ENCODE data around the gene EIF4G2. TPM values are rescaled to one million over a fixed set of nuclear protein-coding genes. Genes with fewer than 3 reads are reported as not detected.

EIF4G2 gene
- polyA plus RNA-seq, 1 donor from 2014 or later: 1,004 TPM

GRCh38 chr11:10803676-10804075, 5.0 kb downstream of the EIF4G2 start:
- no peak overlapping the region for H2AFZ ChIP-seq (ENCODE audit: low read depth, low read length)
- peaks cover 69% of the 10 kb centered on the region for H3K79me2 ChIP-seq (replicated peaks; ENCODE audit: insufficient read depth, low read length)
- peak overlapping the region; percentile 97 for H3K4me3 ChIP-seq (ENCODE audit: low read length)
- H3K27me3 ChIP-seq (ENCODE audit: insufficient read depth, low read depth, low read length): no peaks in the 10 kb centered on the region
- no peaks in the 10 kb centered on the region for H3K9me2 ChIP-seq (ENCODE audit: insufficient read depth, low read length)
- peaks cover 63% of the 10 kb centered on the region for H3K36me3 ChIP-seq (ENCODE audit: insufficient read depth, low read length)
- no peak overlapping the region for H3K9ac ChIP-seq (ENCODE audit: low read length)
- peaks cover 4% of the 10 kb centered on the region for H4K20me1 ChIP-seq (ENCODE audit: insufficient read depth)
- peaks cover 20% of the 10 kb centered on the region for H3F3A ChIP-seq (ENCODE audit: insufficient read depth, low read length, poor library complexity, severe bottlenecking)
- H3K9me3 ChIP-seq (ENCODE audit: low read length): no peaks in the 10 kb centered on the region
- no peak overlapping the region for H3K4me2 ChIP-seq (ENCODE audit: low read length)
- H3K27ac ChIP-seq (ENCODE audit: low read length): no peak overlapping the region
- no peak for TF ChIP-seq TAF1 (IDR thresholded peaks at IDR 0.05; ENCODE audit: low read depth)
- TF ChIP-seq POLR2AphosphoS5 (IDR thresholded peaks at IDR 0.05): no peak
- TF ChIP-seq MXI1 (conservative IDR thresholded peaks at IDR 0.05; ENCODE audit: poor library complexity, severe bottlenecking): no peak
- no peak for TF ChIP-seq EZH2 (IDR thresholded peaks at IDR 0.05; ENCODE audit: borderline replicate concordance, insufficient read depth, low read length, poor library complexity, severe bottlenecking)
- TF ChIP-seq CTCF (IDR thresholded peaks at IDR 0.05; ENCODE audit: poor library complexity, severe bottlenecking): no peak
- no peak for TF ChIP-seq RAD21 (conservative IDR thresholded peaks at IDR 0.05)
- no peak for TF ChIP-seq SMC3 (conservative IDR thresholded peaks at IDR 0.05; ENCODE audit: poor library complexity)
- TF ChIP-seq EP300 (conservative IDR thresholded peaks at IDR 0.05; ENCODE audit: poor library complexity, severe bottlenecking): no peak
- TF ChIP-seq, protein P1, sequence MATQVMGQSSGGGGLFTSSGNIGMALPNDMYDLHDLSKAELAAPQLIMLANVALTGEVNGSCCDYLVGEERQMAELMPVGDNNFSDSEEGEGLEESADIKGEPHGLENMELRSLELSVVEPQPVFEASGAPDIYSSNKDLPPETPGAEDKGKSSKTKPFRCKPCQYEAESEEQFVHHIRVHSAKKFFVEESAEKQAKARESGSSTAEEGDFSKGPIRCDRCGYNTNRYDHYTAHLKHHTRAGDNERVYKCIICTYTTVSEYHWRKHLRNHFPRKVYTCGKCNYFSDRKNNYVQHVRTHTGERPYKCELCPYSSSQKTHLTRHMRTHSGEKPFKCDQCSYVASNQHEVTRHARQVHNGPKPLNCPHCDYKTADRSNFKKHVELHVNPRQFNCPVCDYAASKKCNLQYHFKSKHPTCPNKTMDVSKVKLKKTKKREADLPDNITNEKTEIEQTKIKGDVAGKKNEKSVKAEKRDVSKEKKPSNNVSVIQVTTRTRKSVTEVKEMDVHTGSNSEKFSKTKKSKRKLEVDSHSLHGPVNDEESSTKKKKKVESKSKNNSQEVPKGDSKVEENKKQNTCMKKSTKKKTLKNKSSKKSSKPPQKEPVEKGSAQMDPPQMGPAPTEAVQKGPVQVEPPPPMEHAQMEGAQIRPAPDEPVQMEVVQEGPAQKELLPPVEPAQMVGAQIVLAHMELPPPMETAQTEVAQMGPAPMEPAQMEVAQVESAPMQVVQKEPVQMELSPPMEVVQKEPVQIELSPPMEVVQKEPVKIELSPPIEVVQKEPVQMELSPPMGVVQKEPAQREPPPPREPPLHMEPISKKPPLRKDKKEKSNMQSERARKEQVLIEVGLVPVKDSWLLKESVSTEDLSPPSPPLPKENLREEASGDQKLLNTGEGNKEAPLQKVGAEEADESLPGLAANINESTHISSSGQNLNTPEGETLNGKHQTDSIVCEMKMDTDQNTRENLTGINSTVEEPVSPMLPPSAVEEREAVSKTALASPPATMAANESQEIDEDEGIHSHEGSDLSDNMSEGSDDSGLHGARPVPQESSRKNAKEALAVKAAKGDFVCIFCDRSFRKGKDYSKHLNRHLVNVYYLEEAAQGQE (IDR thresholded peaks at IDR 0.05; ENCODE audit: borderline replicate concordance): no peak

DNA sequence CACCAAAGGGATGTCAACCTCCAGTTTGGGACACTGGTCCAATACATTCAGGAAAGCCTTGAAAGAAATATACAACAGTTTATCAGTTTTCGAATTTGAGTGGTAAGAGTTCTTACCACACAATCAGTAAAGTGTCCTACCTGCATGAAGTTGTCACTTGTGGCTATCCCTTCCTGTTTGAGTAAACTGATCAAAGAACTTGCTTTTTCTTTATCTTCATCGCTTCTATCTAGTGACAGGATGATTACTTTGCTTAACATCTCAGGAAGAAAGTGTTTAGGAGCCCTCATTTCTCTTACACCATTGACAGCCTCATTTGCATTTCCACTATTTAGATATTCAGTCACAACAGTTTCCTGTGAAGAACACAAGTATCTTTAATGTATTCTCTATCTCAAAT, 8.4 kb downstream of the EIF4G2 start:
- H3K9me3 ChIP-seq (ENCODE audit: low read length): no peaks in the 10 kb centered on the region
- no peak for TF ChIP-seq EP300 (conservative IDR thresholded peaks at IDR 0.05; ENCODE audit: poor library complexity, severe bottlenecking)
- TF ChIP-seq TAF1 (IDR thresholded peaks at IDR 0.05; ENCODE audit: low read depth): no peak
- TF ChIP-seq, protein P1 (IDR thresholded peaks at IDR 0.05; ENCODE audit: borderline replicate concordance): no peak
- no peak for TF ChIP-seq RAD21 (conservative IDR thresholded peaks at IDR 0.05)
- TF ChIP-seq SMC3 (conservative IDR thresholded peaks at IDR 0.05; ENCODE audit: poor library complexity): no peak
- TF ChIP-seq MXI1 (conservative IDR thresholded peaks at IDR 0.05; ENCODE audit: poor library complexity, severe bottlenecking): no peak
- TF ChIP-seq CTCF (IDR thresholded peaks at IDR 0.05; ENCODE audit: poor library complexity, severe bottlenecking): no peak
- no peak for TF ChIP-seq EZH2 (IDR thresholded peaks at IDR 0.05; ENCODE audit: borderline replicate concordance, insufficient read depth, low read length, poor library complexity, severe bottlenecking)
- no peak for TF ChIP-seq POLR2AphosphoS5 (IDR thresholded peaks at IDR 0.05)
- H3K27ac ChIP-seq (ENCODE audit: low read length): no peak overlapping the region
- H3K79me2 ChIP-seq (replicated peaks; ENCODE audit: insufficient read depth, low read length): peaks cover 39% of the 10 kb centered on the region
- H3K36me3 ChIP-seq (ENCODE audit: insufficient read depth, low read length): peaks cover 61% of the 10 kb centered on the region
- H3K9me2 ChIP-seq (ENCODE audit: insufficient read depth, low read length): no peaks in the 10 kb centered on the region
- no peaks in the 10 kb centered on the region for H3K27me3 ChIP-seq (ENCODE audit: insufficient read depth, low read depth, low read length)
- no peak overlapping the region for H3K4me2 ChIP-seq (ENCODE audit: low read length)
- peaks cover 4% of the 10 kb centered on the region for H4K20me1 ChIP-seq (ENCODE audit: insufficient read depth)
- peak overlapping the region; percentile 3 for H3K4me3 ChIP-seq (ENCODE audit: low read length)
- no peak overlapping the region for H2AFZ ChIP-seq (ENCODE audit: low read depth, low read length)
- no peak overlapping the region for H3K9ac ChIP-seq (ENCODE audit: low read length)
- peaks cover 14% of the 10 kb centered on the region for H3F3A ChIP-seq (ENCODE audit: insufficient read depth, low read length, poor library complexity, severe bottlenecking)
